Epithelial cell of esophagus (primary cell): ENCODE results near the gene SIM2.

Experiments used
- DNase-seq: peaks from one replicate; pipeline ENCODE4 v3.0.0; 2010; ENCODE audit warnings: low read depth
- H3K4me3 ChIP-seq: 2 replicates; pipeline ENCODE4 v1.5.1; 2011; ENCODE audit warnings: mild to moderate bottlenecking, low read length, control low read depth
- TF ChIP-seq, protein P1 (sequence below): IDR thresholded peaks from 2 replicates; pipeline ENCODE4 v1.5.1; 2011; ENCODE audit warnings: low read depth, mild to moderate bottlenecking, low read length, control low read depth, inconsistent platforms; ENCODE audit not compliant: insufficient read depth; ENCODE audit errors: missing control alignments

SIM2 gene

DNA sequence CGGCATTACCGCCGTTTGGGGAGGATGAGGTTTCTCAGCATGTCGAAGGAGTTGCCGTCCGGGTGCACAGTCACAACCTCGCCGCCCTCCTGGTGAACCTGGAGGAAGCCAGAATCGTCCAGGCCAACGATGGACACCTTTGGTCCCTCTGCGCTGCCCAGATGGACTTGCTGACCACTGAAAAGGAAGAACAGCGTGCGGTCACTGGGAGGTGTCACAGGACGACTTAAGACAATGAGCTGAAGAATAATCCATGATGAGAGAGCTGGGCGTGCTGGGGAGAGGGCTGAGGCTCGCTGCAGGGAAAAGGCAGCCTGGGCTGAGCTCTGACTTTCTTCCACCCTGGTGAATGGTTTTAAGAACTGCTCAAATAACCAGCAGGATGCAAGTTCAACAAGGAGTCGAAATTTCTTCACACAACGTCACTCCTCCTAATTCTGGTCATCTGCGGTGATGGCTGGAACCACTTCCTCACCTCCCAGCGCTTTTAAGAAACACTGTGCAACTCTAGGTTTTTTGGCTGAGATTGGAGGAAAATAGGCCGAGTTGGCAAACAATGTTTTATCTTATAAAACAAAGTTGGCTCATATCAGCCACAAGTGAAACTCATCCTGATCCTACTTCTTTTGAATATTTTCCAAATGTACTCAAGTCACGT, 55.5 kb downstream of the SIM2 start:
- DNase-seq, result no peak
- H3K4me3 ChIP-seq, result no peak overlapping the region
- TF ChIP-seq, protein P1, sequence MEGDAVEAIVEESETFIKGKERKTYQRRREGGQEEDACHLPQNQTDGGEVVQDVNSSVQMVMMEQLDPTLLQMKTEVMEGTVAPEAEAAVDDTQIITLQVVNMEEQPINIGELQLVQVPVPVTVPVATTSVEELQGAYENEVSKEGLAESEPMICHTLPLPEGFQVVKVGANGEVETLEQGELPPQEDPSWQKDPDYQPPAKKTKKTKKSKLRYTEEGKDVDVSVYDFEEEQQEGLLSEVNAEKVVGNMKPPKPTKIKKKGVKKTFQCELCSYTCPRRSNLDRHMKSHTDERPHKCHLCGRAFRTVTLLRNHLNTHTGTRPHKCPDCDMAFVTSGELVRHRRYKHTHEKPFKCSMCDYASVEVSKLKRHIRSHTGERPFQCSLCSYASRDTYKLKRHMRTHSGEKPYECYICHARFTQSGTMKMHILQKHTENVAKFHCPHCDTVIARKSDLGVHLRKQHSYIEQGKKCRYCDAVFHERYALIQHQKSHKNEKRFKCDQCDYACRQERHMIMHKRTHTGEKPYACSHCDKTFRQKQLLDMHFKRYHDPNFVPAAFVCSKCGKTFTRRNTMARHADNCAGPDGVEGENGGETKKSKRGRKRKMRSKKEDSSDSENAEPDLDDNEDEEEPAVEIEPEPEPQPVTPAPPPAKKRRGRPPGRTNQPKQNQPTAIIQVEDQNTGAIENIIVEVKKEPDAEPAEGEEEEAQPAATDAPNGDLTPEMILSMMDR, result no peak

DNA sequence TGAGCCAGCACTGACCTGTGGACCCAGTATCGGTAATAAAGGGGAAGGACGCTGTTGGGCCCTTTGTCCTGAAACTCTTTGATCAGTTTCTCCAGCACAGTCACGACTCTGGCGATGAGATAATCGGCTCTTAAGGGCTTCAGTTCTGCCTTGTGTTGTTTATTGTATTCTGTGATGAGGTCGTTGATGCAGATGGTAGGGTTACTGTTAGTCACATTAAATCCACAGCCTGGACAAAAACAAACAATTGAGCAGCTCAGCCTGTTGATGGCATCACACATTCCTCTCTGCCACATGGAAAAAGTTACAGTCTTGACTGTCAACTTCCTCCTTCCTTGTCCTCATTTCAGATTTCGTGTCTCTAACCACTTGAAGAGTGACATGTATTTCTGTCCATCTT, 57.6 kb downstream of the SIM2 start:
- TF ChIP-seq, protein P1, result no peak
- H3K4me3 ChIP-seq, result no peak overlapping the region
- peak; percentile 19 for DNase-seq

DNA sequence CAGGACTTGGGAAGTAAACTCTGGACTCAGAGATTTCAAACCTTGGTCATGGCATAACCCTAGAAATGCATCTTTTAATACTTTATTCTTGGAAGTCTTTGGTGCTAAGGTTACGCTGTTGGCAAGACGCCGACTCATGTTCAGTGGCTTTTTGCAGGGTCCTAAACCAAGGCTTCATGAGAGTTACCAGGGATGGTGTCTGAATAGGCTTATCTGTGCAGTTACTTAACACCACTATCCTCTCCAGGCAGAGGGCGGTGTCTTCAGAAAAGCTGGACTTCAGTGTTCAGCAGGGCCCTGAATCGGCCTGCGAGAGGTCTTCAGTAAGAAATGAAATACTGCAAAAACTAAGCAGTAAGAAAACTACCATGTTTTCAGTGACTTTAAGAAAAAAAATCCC, 58.3 kb downstream of the SIM2 start:
- H3K4me3 ChIP-seq, result no peak overlapping the region
- no peak for DNase-seq
- TF ChIP-seq, protein P1, result no peak

DNA sequence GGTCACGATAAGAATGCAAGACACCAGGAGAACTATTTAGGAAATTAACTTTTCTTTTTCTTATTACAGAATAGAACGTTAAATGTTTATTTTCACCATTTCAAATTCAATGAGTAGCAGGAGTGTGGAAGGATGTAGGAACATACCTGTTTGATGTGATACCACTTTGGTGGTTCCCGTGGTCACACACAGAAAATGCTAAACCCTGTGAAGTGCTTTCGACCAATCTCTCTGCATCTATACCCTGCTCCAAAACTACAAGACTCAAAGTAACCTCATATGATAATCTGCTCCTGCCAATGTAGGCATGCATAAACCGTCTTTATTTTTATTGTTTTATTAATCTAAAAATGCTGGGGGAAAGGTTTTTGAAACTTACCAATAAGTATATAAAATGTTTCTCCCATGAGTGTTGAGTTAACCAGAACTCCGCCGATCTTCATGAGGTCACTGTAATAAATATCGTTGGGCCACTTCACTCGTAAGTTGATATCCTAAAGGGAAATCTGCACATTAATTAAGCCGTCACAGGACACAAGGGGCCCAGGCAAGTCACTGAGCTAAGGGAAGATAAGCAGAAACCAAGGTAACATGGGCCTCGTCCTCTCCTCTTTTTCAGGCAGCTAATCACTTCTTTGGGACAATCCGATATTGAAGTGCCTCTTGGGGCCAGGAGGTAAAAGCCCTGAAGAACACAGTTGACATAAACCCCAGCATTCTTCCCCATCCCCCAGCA, 60.6 kb downstream of the SIM2 start:
- TF ChIP-seq, protein P1, result no peak
- H3K4me3 ChIP-seq, result no peak overlapping the region
- no peak for DNase-seq

DNA sequence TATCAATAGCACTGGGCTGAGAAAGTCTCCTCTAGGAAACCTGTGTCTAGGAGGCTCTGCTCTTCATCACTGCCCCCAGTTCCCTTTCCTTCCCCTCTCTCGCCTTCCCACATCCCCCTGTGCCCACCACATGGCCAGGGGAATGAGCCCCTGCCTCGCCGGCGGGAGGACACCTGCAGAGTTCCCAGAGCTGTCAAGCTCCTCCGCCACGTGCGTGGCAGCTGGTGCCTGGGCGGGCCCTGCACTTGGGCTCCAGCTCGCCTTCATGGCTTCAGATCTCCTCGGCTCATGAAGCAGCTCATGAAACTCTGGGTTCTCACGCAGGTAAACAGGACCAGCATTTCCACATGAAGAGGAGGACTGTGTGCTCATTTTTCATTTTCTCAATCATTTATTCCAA, 62.8 kb downstream of the SIM2 start:
- TF ChIP-seq, protein P1, result no peak
- H3K4me3 ChIP-seq, result no peak overlapping the region
- DNase-seq, result no peak

DNA sequence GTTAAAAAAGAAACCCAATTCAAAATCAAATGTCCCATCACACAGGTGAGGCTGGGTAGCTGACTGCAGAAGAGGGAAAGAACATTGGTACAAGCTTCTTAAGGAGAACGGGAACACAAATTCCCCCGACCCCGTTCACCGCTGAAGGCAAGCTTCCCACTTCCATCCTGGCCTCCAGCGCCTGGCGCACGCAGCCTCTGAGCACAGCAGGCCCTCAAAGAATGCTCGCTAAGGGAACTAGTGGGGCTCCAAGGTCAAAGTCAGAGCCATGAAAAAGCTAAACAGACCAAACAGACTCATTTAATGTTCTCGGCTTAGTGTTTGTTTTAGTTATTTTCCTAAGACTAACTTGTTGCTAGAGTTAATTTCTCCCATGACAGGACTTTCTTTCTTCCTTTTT, 63.7 kb downstream of the SIM2 start:
- DNase-seq, result no peak
- H3K4me3 ChIP-seq, result no peak overlapping the region
- TF ChIP-seq, protein P1, result no peak
